ENCODE measurements around the gene NDUFA12. TPM values are rescaled to one million over a fixed set of nuclear protein-coding genes. Genes with fewer than 3 reads are reported as not detected.
"Not testable (repeated sequence)": the region's sequence is repeated elsewhere in the genome, so short reads cannot be mapped to it uniquely, and the experiment has no call there.

The NDUFA12 gene
- total RNA-seq, 2 experiments from 2014 or later, result 143 to 148 TPM

GRCh38 chr12:94997061-94997460 is 6.4 kb downstream of the NDUFA12 start:
- H3K36me3 Mint-ChIP-seq, result peaks cover 38% of the 10 kb centered on the region

GRCh38 chr12:94994312-94994711 is 9.2 kb downstream of the NDUFA12 start:
- peaks cover 40% of the 10 kb centered on the region for H3K36me3 Mint-ChIP-seq
- CTCF ChIA-PET, result interaction anchor here (0.6 kb wide), 1 partner anchor 31 kb away, joined by 3 read pairs; no protein-coding TSS in a partner anchor
- H3K4me1 Mint-ChIP-seq, result peaks cover 21% of the 10 kb centered on the region
- H3K27ac Mint-ChIP-seq, result no peak overlapping the region
- no peak for DNase-seq
- no peak overlapping the region for H3K4me3 Mint-ChIP-seq
- ATAC-seq, result no peak
- H3K9me3 Mint-ChIP-seq (ENCODE audit: low read depth), result no peaks in the 10 kb centered on the region
- H3K27me3 Mint-ChIP-seq, result no peaks in the 10 kb centered on the region

More at GRCh38 chr12:94997061-94997460, 6.4 kb downstream of the NDUFA12 start:
- ATAC-seq (no peak), DNase-seq (no peak)
- CTCF ChIA-PET, result interaction anchor here (1.3 kb wide), 1 partner anchor 24 kb away, joined by 3 read pairs; no protein-coding TSS in a partner anchor
- no peaks in the 10 kb centered on the region for H3K27me3 Mint-ChIP-seq
- H3K27ac Mint-ChIP-seq, result no peak overlapping the region
- peaks cover 27% of the 10 kb centered on the region for H3K4me1 Mint-ChIP-seq
- H3K4me3 Mint-ChIP-seq, result no peak overlapping the region
- H3K9me3 Mint-ChIP-seq (ENCODE audit: low read depth), result no peaks in the 10 kb centered on the region

- Mint-ChIP-seq H3K4me1 (peaks cover 18% of the 10 kb centered on the region), H3K36me3 (peaks cover 37% of the 10 kb centered on the region)
- not testable (repeated sequence) for ATAC-seq; H3K27me3 Mint-ChIP-seq; H3K9me3 Mint-ChIP-seq (ENCODE audit: low read depth); H3K4me3 Mint-ChIP-seq; H3K27ac Mint-ChIP-seq; DNase-seq
- CTCF ChIA-PET, result interaction anchor here (0.6 kb wide), 1 partner anchor 31 kb away, joined by 3 read pairs; no protein-coding TSS in a partner anchor
Observed at GRCh38 chr12:94993855-94994254, 9.6 kb downstream of the NDUFA12 start.

GRCh38 chr12:94990222-94990621 is 13.3 kb downstream of the NDUFA12 start:
- Mint-ChIP-seq H3K36me3 (peaks cover 33% of the 10 kb centered on the region), H3K27ac (no peak overlapping the region), H3K27me3 (no peaks in the 10 kb centered on the region), H3K4me3 (no peak overlapping the region), H3K9me3 (ENCODE audit: low read depth) (no peaks in the 10 kb centered on the region), H3K4me1 (peaks cover 23% of the 10 kb centered on the region)
- no peak for ATAC-seq
- DNase-seq, result no peak
- CTCF ChIA-PET, result interaction anchor here (1.0 to 1.8 kb wide), 5 partner anchors 10 to 49 kb away, joined by 3 to 7 read pairs (median 3); partner anchors contain the start of gene NDUFA12

GRCh38 chr12:94988471-94988870 is 15.0 kb downstream of the NDUFA12 start:
- Mint-ChIP-seq H3K4me1 (peaks cover 23% of the 10 kb centered on the region), H3K27ac (no peak overlapping the region), H3K36me3 (peaks cover 35% of the 10 kb centered on the region), H3K9me3 (ENCODE audit: low read depth) (no peaks in the 10 kb centered on the region), H3K4me3 (no peak overlapping the region), H3K27me3 (no peaks in the 10 kb centered on the region)
- no peak for ATAC-seq
- CTCF ChIA-PET, result interaction anchor here (0.9 kb wide), 1 partner anchor 546 kb away, joined by 3 read pairs; no protein-coding TSS in a partner anchor
- no peak for DNase-seq

GRCh38 chr12:94987801-94988200 is 15.7 kb downstream of the NDUFA12 start:
- CTCF ChIA-PET, result no interaction called here
- Mint-ChIP-seq H3K27ac (no peak overlapping the region), H3K27me3 (no peaks in the 10 kb centered on the region), H3K4me3 (no peak overlapping the region), H3K9me3 (ENCODE audit: low read depth) (no peaks in the 10 kb centered on the region), H3K36me3 (peaks cover 35% of the 10 kb centered on the region), H3K4me1 (peaks cover 25% of the 10 kb centered on the region)
- ATAC-seq (no peak), DNase-seq (no peak)

- DNase-seq (no peak), ATAC-seq (no peak)
- H3K36me3 Mint-ChIP-seq, result peaks cover 28% of the 10 kb centered on the region
- H3K4me1 Mint-ChIP-seq, result peaks cover 25% of the 10 kb centered on the region
- H3K9me3 Mint-ChIP-seq (ENCODE audit: low read depth), result no peaks in the 10 kb centered on the region
- no peak overlapping the region for H3K4me3 Mint-ChIP-seq
- no peaks in the 10 kb centered on the region for H3K27me3 Mint-ChIP-seq
- CTCF ChIA-PET, result no interaction called here
- no peak overlapping the region for H3K27ac Mint-ChIP-seq
Observed at GRCh38 chr12:94987076-94987669, 16.3 kb downstream of the NDUFA12 start.

- not testable (repeated sequence) for H3K27ac Mint-ChIP-seq; DNase-seq; ATAC-seq; H3K9me3 Mint-ChIP-seq (ENCODE audit: low read depth); H3K27me3 Mint-ChIP-seq; H3K4me3 Mint-ChIP-seq
- peaks cover 20% of the 10 kb centered on the region for H3K36me3 Mint-ChIP-seq
- CTCF ChIA-PET, result interaction anchor here (0.9 kb wide), 1 partner anchor 274 kb away, joined by 3 read pairs; no protein-coding TSS in a partner anchor
- peaks cover 22% of the 10 kb centered on the region for H3K4me1 Mint-ChIP-seq
Observed at GRCh38 chr12:94985099-94985498, 18.4 kb downstream of the NDUFA12 start.

GRCh38 chr12:94983321-94983720 is 20.2 kb downstream of the NDUFA12 start:
- DNase-seq (no peak), ATAC-seq (no peak)
- H3K4me3 Mint-ChIP-seq, result no peak overlapping the region
- CTCF ChIA-PET, result interaction anchor here (1.1 to 1.3 kb wide), 2 partner anchors 20 to 90 kb away, joined by 3 to 5 read pairs; partner anchors contain the start of genes NDUFA12 and NR2C1
- no peak overlapping the region for H3K27ac Mint-ChIP-seq
- H3K36me3 Mint-ChIP-seq, result peaks cover 11% of the 10 kb centered on the region
- H3K27me3 Mint-ChIP-seq, result no peaks in the 10 kb centered on the region
- peaks cover 14% of the 10 kb centered on the region for H3K4me1 Mint-ChIP-seq
- no peaks in the 10 kb centered on the region for H3K9me3 Mint-ChIP-seq (ENCODE audit: low read depth)

GRCh38 chr12:94982456-94982855 is 21.0 kb downstream of the NDUFA12 start:
- ATAC-seq, result no peak
- H3K27ac Mint-ChIP-seq, result no peak overlapping the region
- no peak for DNase-seq
- CTCF ChIA-PET, result interaction anchor here (1.1 to 1.3 kb wide), 3 partner anchors 9 to 91 kb away, joined by 3 to 5 read pairs (median 3); partner anchors contain the start of genes NDUFA12 and NR2C1
- peaks cover 7% of the 10 kb centered on the region for H3K36me3 Mint-ChIP-seq
- no peaks in the 10 kb centered on the region for H3K9me3 Mint-ChIP-seq (ENCODE audit: low read depth)
- H3K4me3 Mint-ChIP-seq, result no peak overlapping the region
- no peaks in the 10 kb centered on the region for H3K27me3 Mint-ChIP-seq
- peaks cover 7% of the 10 kb centered on the region for H3K4me1 Mint-ChIP-seq

- no peak overlapping the region for H3K4me3 Mint-ChIP-seq
- no peaks in the 10 kb centered on the region for H3K9me3 Mint-ChIP-seq (ENCODE audit: low read depth)
- DNase-seq, result no peak
- CTCF ChIA-PET, result interaction anchor here (1.9 to 2.2 kb wide), 2 partner anchors 9 to 105 kb away, joined by 4 to 7 read pairs; no protein-coding TSS in a partner anchor
- ATAC-seq, result no peak
- no peak overlapping the region for H3K27ac Mint-ChIP-seq
- H3K27me3 Mint-ChIP-seq, result no peaks in the 10 kb centered on the region
- H3K4me1 Mint-ChIP-seq, result peaks cover 2% of the 10 kb centered on the region
- H3K36me3 Mint-ChIP-seq, result peaks cover 6% of the 10 kb centered on the region
Observed at GRCh38 chr12:94980577-94980976, 22.9 kb downstream of the NDUFA12 start.

- Mint-ChIP-seq H3K27me3 (no peaks in the 10 kb centered on the region), H3K4me1 (peaks cover 2% of the 10 kb centered on the region), H3K4me3 (no peak overlapping the region), H3K9me3 (ENCODE audit: low read depth) (no peaks in the 10 kb centered on the region), H3K36me3 (peaks cover 7% of the 10 kb centered on the region), H3K27ac (no peak overlapping the region)
- DNase-seq (no peak), ATAC-seq (no peak)
- CTCF ChIA-PET, result interaction anchor here (1.9 to 2.2 kb wide), 2 partner anchors 10 to 104 kb away, joined by 4 to 7 read pairs; no protein-coding TSS in a partner anchor
Observed at GRCh38 chr12:94979941-94980340, 23.6 kb downstream of the NDUFA12 start.

GRCh38 chr12:94977766-94978468 is 25.6 kb downstream of the NDUFA12 start:
- H3K4me1 Mint-ChIP-seq, result peaks cover 1% of the 10 kb centered on the region

More at GRCh38 chr12:94977766-94978468, 25.6 kb downstream of the NDUFA12 start:
- Mint-ChIP-seq H3K27ac (no peak overlapping the region), H3K4me3 (no peak overlapping the region), H3K36me3 (peaks cover 2% of the 10 kb centered on the region), H3K27me3 (no peaks in the 10 kb centered on the region), H3K9me3 (ENCODE audit: low read depth) (no peaks in the 10 kb centered on the region)
- DNase-seq (no peak), ATAC-seq (no peak)
- CTCF ChIA-PET, result no interaction called here

Data from activated CD8-positive, alpha-beta memory T cell treated with anti-CD3 and anti-CD28 coated beads, Interleukin-2, amount 10 ng/mL, durations not matched to agents 7 days and 5 days (primary cell).